Breast epithelium (tissue), 4 donors: ENCODE measurements around the gene HMCN1. TPM values are rescaled to one million over a fixed set of nuclear protein-coding genes. Genes with fewer than 3 reads are reported as not detected.

Source experiments
- DNase-seq, 2 donors: peaks; one replicate each; pipeline ENCODE4 v3.0.0-alpha.2; 2019; ENCODE audit warnings: low spot score in 2 of 2
- H3K27ac ChIP-seq, 2 donors: fragments of 200-600 bp; sonication (generic) in 1 of 2; one replicate each; pipeline ENCODE4 v1.5.1; 2016 to 2019; ENCODE audit warnings: mild to moderate bottlenecking in 1 of 2
- H3K27me3 ChIP-seq, 2 donors: fragments of 200-600 bp; sonication (generic) in 1 of 2; one replicate each; pipeline versions ENCODE4 v1.5.1 to v1.6.0; 2017 to 2019; ENCODE audit warnings: control low read depth in 1 of 2, mild to moderate bottlenecking in 1 of 2
- H3K36me3 ChIP-seq: fragments of 200-600 bp; one replicate; pipeline ENCODE4 v1.5.1; 2019
- H3K4me1 ChIP-seq, 2 donors: fragments of 200-600 bp; sonication (generic); one replicate each; pipeline ENCODE4 v1.5.1; 2016 to 2019; ENCODE audit warnings: control low read depth in 1 of 2
- H3K4me3 ChIP-seq, 3 donors: fragments of 200-600 bp; sonication (generic); 1 replicate in 2 of 3; 2 replicates in 1 of 3; pipeline ENCODE4 v1.5.1; 2016 to 2019; ENCODE audit warnings: mild to moderate bottlenecking in 3 of 3, moderate library complexity in 2 of 3
- H3K9me3 ChIP-seq, 2 donors: fragments of 200-600 bp; sonication (generic) in 1 of 2; one replicate each; pipeline ENCODE4 v1.5.1; 2016 to 2019; ENCODE audit warnings: control low read depth in 1 of 2
- CTCF ChIP-seq, 3 donors: fragments of 450-650 bp; IDR thresholded peaks; one replicate each; pipeline ENCODE4 v1.5.1; 2016 to 2017; ENCODE audit warnings: antibody characterized with exemption in 3 of 3, mild to moderate bottlenecking in 3 of 3, moderate library complexity in 3 of 3
- POLR2A ChIP-seq: fragments of 450-650 bp; IDR thresholded peaks from one replicate; pipeline ENCODE4 v1.6.1; 2016; ENCODE audit warnings: antibody characterized with exemption, mild to moderate bottlenecking, moderate library complexity
- POLR2AphosphoS5 ChIP-seq, 3 donors: sonication (generic); formaldehyde crosslinking; IDR thresholded peaks; one replicate each; pipeline ENCODE4 v1.6.1; 2017; ENCODE audit warnings: antibody characterized with exemption in 3 of 3
- intact Hi-C: fragments of 100-400 bp; cut with DNase I; formaldehyde crosslinking; loops from one replicate; pipeline ENCODE4 v1.15.1; 2023; ENCODE audit warnings: low total_unique reads
- total RNA-seq, 3 donors: library from RNA; depleted of rRNA; stranded (reverse); fragments of >200 nt; gene quantifications; one replicate each; pipeline ENCODE4 v1.1.0, GENCODE V29; 2016

Gene HMCN1
- total RNA-seq, 3 donors from 2014 or later: 7.8 to 18.4 (median 11.9) TPM

DNA sequence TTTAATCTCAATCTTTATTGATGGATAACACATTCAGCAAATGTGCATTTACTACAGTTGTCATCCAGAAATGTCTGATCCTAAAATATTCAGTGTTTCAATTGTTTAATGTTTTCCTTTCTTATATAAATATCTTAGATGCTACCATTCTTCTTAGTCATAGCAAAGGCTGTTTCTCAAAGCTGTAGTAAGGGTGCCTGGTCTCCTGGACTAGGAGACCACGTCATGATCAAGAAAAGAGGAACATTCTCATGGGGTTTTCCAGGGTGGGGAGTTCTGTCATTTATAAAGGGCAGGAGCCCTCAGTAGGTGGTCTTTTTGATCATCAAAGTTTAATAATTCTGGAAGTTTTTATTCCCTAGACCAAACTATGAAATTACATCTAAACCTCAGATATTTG lies 292.8 kb downstream of the HMCN1 start:
- intact Hi-C loops: no loop called here
- Histone ChIP-seq H3K4me1 (no peaks in the 10 kb centered on the region), H3K36me3 (no peaks in the 10 kb centered on the region), H3K27ac (no peak overlapping the region), H3K27me3 (no peaks in the 10 kb centered on the region), H3K4me3 (no peak overlapping the region), H3K9me3 (peaks cover 0 to 16% of the 10 kb centered on the region in 2 donors)
- TF ChIP-seq CTCF (IDR thresholded peaks at IDR 0.05): no peak
- TF ChIP-seq POLR2A: no peak
- TF ChIP-seq POLR2AphosphoS5 (IDR thresholded peaks at IDR 0.05): no peak
- DNase-seq: no peak

DNA sequence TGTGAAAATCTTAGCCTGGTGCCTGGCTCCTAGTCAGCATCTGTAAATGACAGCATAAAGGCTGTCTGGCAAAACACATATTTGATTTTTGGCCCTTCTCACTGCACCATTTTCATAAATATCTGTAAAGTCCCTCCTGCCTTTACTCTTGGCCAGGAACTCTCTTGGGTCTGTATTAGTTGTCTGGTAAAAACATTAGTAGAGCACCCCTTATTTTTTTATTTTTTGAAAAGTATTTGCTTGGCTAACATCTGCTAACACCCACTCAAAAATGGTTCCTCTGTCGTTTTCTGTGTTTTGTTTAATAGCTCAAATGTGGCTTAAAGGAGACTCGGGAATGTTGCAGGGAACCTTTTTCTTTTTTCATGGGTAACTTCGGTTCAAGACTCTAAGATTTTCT lies 293.4 kb downstream of the HMCN1 start:
- no peak for TF ChIP-seq POLR2A
- TF ChIP-seq CTCF (IDR thresholded peaks at IDR 0.05): no peak
- no peak for TF ChIP-seq POLR2AphosphoS5 (IDR thresholded peaks at IDR 0.05)
- H3K36me3 ChIP-seq: no peaks in the 10 kb centered on the region

GRCh38 chr1:186030453-186030852 lies 296.3 kb downstream of the HMCN1 start:
- peaks cover 0 to 16% of the 10 kb centered on the region in 2 donors for H3K9me3 ChIP-seq
- DNase-seq: no peak
- no peaks in the 10 kb centered on the region for H3K27me3 ChIP-seq
- H3K4me3 ChIP-seq: no peak overlapping the region
- H3K27ac ChIP-seq: no peak overlapping the region
- H3K4me1 ChIP-seq: no peaks in the 10 kb centered on the region
- no peaks in the 10 kb centered on the region for H3K36me3 ChIP-seq
- TF ChIP-seq POLR2A (no peak), CTCF (IDR thresholded peaks at IDR 0.05) (no peak), POLR2AphosphoS5 (IDR thresholded peaks at IDR 0.05) (no peak)
- intact Hi-C loops: no loop called here

More for the DNA sequence above, 293.4 kb downstream of the HMCN1 start:
- Histone ChIP-seq H3K27me3 (no peaks in the 10 kb centered on the region), H3K27ac (no peak overlapping the region), H3K4me3 (no peak overlapping the region), H3K4me1 (no peaks in the 10 kb centered on the region), H3K9me3 (peaks cover 0 to 16% of the 10 kb centered on the region in 2 donors)
- intact Hi-C loops: no loop called here
- DNase-seq: no peak

- Histone ChIP-seq H3K4me3 (no peak overlapping the region), H3K27ac (no peak overlapping the region), H3K4me1 (no peaks in the 10 kb centered on the region), H3K9me3 (peaks cover 0 to 16% of the 10 kb centered on the region in 2 donors), H3K36me3 (no peaks in the 10 kb centered on the region), H3K27me3 (no peaks in the 10 kb centered on the region)
- TF ChIP-seq POLR2AphosphoS5 (IDR thresholded peaks at IDR 0.05) (no peak), CTCF (IDR thresholded peaks at IDR 0.05) (no peak), POLR2A (no peak)
- intact Hi-C loops: no loop called here
- DNase-seq: no peak
Measured at GRCh38 chr1:186033847-186034271, 299.7 kb downstream of the HMCN1 start.

- H3K4me1 ChIP-seq: no peaks in the 10 kb centered on the region
- no peak overlapping the region for H3K27ac ChIP-seq
- H3K4me3 ChIP-seq: no peak overlapping the region
- no peaks in the 10 kb centered on the region for H3K27me3 ChIP-seq
- H3K9me3 ChIP-seq: no peaks in the 10 kb centered on the region
- no peak for TF ChIP-seq CTCF (IDR thresholded peaks at IDR 0.05)
- H3K36me3 ChIP-seq: no peaks in the 10 kb centered on the region
- intact Hi-C loops: no loop called here
- DNase-seq: no peak
Measured at GRCh38 chr1:186042230-186042629, 308.0 kb downstream of the HMCN1 start.
